Stimulated activated CD4-positive, alpha-beta T cell treated with anti-CD3 and anti-CD28 coated beads, Interleukin-12 subunit alpha, Interleukin-12 subunit beta, amount 100 ng/mL, for 24 hours (primary cell): ENCODE results near the gene EPHX1.
"Not testable (repeated sequence)": the region's sequence is repeated elsewhere in the genome, so short reads cannot be mapped to it uniquely, and the experiment has no call there.

Source experiments
- DNase-seq, 2 experiments: peaks; one replicate each; pipeline ENCODE4 v3.0.0-alpha.2; 2020; ENCODE audit warnings: low read depth in 2 of 2

EPHX1 gene

DNA sequence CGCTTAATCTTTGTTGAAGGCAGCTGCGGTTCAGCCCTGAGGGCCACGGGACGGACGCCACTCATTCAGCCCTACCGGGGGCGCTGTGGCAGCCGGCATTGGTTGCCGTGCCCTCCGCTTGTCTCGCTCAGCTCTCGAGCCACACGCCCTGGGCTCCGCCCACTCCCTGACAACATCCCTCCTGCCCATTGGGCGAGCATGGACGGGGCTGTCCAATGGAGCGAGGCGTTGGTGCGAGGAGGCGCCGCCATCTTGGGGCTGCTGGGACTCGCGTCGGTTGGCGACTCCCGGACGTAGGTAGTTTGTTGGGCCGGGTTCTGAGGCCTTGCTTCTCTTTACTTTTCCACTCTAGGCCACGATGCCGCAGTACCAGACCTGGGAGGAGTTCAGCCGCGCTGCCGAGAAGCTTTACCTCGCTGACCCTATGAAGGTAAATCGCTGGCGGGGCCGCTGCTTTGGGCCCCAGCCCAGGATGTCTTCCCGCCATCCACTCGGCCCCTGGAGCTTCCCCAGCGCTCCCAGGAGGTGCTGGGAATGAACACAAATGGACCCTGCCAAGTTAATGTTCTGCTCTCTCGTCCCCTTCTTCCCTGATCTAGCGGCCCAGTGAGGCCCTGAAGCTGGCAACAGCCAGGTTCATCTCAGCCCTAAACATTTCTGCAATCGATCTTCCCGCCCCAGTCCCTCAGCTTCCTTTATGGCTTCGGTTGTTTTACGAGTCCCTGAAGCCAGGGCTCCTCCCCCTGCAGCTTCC lies 32.2 kb upstream of the EPHX1 start, which contains the start of gene SRP9:
Gene SRP9, plus strand, starts transcription at position 244 of the 754 bp plus-strand sequence. Its CDS starts 115 bp downstream, at position 359.
- DNase-seq = peak; percentile 98

DNA sequence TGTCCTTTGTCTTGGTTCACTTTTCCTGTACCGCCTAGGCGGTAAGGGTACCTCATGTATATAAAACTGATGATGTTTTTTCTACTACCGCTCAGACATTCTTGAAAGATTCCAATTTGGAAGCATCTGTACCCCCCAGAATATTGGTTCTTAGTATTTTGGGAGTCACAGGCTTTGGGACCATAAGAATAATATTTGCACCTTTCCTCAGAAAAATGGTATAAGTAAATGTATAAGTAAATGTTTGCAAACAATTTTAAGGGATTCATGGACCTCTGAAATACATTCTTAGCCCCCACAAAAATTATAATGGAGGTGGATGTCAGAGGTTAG lies 31.6 kb upstream of the EPHX1 start:
- no peak for DNase-seq

DNA sequence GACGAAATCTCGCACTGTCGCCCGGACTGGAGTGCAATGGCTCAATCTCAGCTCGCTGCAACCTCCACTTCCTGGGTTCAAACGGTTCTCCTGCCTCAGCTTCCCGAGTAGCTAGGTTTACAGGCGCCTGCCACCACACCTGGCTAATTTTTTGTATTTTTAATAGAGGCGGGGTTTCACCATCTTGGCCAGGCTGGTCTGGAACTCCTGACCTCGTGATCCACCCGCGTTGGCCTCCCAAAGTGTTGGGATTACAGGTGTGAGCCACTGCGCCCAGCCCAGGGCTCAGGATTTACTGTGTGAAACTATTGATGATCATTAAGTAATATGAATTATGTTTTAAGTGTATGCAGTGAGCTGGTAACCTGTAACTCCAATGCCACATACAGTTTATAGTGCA lies 30.8 kb upstream of the EPHX1 start:
- not testable (repeated sequence) for DNase-seq

DNA sequence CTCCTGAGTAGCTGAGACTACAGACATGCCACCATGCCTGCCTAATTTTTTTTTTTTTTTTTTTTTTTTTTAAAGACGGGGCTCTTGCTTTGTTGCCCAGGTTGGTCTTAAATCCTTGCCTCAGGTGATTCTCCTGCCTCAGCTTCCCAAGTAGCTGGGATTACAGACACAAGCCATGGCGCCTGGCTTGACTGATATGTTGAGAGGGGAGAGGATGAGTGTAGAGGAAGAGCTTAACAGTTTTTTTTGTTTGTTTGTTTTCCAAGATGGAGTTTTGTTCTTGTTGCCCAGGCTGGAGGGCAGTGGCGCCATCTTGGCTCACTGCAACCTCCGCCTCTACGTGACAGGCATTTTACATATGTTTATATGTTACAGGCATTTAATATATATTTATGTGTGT lies 29.8 kb upstream of the EPHX1 start:
- DNase-seq = no peak

DNA sequence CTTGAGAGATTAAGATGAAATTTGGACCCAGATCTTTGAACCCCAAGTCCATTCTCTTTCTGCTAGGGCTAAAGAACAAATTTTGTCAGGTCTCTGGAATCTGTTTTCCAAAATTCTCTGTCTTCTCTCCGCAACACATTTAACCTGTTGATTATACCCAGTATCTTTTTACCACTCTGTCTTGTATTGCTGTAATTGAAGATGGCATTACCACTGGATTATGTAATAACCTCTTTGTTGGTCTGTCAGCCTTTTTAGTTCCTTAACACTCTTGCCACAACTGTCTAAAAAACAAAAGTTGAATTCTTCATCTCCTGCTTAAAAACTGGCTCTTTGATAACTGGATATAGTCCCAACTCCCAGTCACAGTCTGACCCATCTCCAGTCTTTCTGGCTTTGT lies 29.3 kb upstream of the EPHX1 start:
- DNase-seq = no peak

DNA sequence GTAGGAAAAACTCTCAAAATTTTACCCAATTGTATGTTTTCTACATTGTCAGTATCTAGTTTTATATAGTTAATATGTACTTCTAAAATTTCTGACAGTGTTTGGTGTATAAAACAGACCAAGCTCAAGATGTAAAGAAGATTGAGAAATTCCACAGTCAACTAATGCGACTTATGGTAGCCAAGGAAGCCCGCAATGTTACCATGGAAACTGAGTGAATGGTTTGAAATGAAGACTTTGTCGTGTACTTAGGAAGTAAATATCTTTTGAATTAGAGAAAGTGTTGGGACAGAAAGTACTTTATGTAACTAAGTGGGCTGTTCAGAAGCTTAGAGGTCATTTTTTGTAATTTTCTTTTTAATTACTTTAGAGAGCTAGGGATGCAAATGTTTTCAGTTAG lies 20.8 kb upstream of the EPHX1 start:
- not testable (repeated sequence) for DNase-seq

DNA sequence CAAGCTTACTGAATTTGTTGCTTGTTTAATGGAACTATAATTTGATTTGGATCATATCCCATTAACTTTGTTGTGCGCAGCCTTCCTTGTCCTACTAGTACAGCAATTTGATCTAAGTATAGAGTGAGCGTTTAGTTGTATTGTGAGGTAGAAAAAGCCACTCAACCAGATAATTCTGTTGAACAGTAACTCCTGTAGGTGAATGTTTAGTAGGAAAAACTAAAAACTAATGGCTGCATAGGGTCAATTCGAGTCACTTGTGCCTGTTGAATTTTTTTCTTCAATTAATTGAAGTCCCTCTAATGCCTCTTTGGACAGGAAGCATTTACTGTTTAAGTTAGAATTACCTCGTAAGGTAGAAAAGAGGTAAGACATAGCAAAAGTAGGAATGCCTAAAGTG lies 15.0 kb upstream of the EPHX1 start:
- DNase-seq = no peak

DNA sequence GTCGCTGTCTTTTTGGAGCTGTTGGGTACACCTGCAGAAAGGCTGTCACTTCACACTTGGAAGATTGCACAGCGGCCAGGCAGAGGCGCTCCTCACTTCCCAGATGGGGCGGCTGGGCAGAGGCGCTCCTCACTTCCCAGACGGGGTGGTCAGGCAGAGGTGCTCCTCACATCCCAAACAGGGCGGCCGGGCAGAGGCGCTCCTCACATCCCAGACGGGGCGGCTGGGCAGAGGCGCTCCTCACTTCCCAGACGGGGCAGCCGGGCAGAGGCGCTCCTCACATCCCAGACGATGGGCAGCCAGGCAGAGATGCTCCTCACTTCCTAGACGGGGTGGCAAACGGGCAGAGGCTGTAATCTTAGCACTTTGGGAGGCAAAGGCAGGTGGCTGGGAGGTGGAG lies 13.8 kb upstream of the EPHX1 start:
- not testable (repeated sequence) for DNase-seq

DNA sequence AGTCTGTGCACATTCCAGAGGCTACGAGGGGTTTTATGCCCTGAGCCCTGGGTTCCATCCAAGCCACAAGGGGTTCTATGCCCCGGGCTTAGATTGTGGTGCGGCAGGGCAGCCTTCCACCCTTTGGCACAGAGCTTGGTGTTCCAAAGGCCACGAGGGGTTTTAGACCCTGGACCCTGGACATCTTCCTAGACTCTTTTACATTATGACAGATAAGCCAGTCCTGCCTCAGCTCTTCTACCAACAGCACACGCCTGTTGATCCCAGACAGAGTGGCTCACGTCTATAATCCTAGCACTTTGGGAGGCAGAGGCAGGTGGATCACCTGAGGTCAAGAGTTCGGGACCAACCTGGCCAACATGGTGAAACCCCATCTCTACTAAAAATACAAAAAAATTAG lies 8.8 kb upstream of the EPHX1 start:
- not testable (repeated sequence) for DNase-seq

DNA sequence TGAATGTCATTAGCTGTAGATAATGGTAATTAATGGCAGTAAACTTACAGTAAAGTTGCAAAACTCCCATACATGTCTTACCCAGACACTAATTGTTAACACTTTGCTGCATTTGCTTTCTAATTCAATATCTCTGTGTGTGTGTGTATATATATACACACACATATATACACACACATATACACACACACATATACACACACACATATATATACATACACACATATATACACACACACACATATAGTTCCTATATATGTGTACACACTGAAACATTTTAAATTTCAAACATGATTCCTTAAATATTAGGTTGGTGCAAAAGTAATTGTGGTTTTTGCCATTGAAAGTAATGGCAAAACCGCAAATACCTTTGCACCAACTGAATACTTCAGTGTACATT lies 3.7 kb upstream of the EPHX1 start:
- no peak for DNase-seq

DNA sequence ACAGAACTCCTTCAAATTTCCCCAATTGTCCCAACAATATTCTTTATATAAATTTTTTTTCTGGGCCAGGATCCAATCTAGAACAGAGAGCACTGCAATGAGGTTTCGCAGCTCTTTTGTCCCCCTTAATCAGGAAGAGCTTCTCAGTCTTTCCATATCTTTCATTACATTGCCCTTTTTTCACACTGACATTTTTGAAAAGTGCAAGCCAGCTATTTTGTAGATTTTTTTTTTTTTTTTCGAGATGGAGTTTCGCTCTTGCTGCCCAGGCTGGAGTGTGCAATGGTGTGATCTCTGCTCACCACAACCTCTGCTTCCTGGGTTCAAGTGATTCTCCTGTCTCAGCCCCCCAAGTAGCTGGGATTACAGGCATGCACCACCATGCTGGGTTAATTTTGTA lies 3.2 kb upstream of the EPHX1 start:
- not testable (repeated sequence) for DNase-seq

DNA sequence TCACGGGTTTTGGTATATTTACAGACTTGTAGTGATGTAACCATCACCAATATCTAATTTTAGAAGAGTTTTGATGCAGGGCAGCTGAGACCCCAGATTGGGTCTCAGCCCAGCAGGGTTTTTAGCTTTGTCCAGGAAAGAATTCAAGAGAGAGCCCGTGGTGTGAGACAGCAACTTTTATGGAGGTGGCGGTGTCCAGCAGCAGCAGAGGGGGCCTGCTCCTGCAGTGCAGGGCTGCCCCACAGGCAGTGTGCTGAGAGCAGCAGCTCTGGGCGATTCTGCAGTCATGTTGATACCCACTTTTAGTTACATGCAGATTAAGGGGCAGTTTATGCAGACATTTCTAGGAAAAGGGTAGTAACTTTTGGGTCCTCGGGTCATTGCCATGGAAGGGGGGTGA lies 1.8 kb upstream of the EPHX1 start:
- DNase-seq = no peak

DNA sequence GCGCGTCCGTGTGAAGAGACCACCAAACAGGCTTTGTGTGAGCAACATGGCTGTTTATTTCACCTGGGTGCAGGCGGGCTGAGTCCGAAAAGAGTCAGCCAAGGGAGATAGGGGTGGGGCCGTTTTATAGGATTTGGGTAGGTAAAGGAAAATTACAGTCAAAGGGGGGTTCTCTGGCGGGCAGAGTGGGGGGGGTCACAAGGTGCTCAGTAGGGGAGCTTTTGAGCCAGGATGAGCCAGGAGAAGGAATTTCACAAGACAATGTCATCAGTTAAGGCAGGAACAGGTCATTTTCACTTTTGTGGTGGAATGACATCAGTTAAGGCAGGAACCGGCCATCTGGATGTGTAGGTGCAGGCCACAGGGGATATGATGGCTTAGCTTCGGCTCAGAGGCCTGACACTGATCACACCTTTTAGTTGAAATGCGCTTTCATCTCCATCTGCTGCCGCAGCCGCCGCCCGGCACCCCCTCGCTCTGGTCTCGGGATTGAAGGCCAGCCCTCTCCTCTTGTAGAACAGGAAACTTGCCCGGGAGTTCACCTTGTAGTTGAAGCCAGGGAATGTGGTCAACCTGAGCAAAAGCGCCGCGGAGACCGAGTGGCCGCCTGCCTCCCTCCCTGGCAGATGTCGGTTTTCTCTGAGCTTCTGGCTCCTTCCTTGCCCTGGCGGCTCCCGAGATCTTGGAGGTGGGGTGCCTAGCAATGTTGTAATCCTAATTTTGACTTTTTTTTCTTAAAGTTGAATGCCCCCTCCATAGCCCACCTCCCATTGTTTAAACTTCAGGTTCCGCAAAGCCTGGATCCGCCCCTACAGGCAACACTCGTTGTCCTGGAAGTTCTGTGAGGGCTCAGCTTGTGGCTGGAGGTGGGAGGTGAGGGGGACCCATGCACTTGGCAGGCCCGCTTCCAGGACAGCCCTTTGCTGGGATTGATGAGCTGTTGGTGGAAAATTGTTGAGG lies 935 bp downstream of the EPHX1 start:
- DNase-seq = not testable (repeated sequence)

DNA sequence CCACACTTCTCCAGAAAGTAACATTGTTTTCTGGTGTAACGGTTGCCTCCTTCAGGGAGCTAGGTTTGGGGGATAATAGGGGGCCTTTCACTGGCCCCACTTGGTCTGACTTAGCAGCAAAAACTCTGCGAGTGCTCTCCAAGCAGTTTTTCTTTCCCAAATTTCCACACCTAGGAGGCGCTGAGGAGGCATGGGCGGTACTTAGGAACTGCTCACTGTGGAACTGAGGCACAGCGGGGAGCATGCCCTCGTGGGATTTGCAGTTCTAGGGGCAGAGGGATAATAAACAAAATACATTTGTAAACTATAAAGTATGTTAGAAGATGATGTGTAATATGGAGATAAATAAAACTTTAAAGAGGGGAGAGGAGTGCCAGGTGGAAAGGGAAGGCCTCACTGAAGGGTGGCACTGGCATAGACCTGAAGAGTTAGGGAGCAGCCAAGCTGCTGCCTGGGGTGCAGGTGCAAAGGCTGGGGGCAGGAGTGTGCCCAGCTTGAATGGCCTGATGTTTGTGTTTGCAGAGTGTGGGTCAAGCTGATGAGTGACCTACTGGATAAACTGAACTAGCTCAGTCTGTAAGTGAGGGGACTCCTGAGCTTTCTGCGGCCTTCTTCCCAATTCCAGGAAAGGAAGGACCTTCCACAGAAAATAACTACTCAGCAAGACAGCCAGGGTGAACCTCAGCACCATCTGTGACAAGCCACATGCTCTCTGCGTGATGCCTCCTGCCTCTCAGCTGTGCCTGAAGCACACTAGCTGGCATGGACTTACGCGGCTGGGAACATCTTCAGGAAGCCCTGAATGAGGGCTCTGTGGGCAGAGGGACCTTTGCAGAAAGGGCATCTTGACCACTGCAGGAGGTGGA lies 1.9 kb downstream of the EPHX1 start:
- DNase-seq = no peak

DNA sequence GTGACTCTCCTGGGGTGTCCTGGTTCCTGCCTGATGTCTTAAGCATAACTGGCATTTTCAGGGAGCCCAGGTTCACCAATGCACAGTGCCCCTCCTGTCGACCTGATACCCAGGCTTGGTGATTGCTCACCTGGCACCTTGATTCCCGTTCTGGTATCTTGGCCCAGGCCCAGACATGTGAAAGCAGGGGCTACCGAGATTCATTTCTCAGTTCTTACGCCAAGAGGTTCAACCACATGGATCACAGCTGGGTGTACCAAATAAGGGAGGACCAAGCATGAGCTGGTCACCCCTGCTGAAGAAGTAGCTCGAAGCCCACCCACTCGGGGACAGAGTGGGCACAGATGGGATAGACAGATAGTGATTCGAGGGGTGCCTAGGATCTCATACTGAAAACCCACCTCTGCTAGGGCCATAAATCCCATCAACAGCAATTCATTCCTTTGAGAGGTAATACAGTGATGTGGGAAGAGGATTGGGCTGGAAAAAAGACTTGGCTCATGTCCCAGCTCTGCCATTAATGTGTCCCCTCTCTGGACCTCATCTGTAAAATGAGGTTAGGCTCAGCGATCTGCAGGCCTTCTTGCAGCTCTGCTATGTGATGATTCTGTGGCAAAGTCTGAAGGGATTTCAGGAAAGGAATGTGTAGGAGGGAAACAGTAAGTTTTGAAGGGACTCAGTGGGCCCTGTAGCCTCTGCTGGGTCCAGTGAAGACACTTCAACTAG lies 2.7 kb downstream of the EPHX1 start:
- no peak for DNase-seq

DNA sequence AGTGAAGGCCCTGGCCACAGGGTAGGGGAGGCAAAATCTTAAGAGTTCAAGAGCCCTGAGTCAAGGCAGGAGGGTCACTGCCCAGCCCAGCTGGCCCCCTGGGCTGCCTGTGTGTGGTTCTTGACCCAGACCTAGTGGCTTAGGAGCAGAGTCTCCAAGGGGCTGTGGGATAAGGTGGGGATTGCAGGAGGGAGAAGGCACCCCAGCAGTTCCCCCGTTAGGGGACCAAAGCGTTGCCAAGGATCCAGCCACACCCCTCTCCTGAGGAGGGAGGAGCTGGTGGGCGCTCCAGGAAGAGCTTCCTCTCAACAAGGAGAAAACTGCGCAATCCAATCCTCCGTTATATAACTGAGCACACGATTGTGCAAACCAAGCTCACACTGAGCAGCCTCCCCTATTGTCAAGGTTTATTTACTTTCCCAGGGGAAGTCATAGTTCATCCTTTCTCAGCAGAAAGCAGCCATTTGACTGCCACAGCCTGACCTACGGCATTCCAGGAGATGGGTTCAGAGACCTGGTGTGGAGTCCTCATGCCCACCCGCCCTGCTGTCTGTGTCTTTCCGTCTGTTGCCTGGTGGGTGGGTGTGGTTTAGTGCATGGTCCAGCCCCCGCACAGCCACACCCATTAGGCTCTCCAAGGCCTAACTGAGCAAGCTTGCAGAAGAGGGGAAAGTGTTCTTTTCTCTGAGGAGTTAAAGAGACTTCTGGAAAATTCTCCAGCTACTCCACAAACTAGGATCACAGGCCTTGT lies 3.5 kb downstream of the EPHX1 start:
- no peak for DNase-seq

DNA sequence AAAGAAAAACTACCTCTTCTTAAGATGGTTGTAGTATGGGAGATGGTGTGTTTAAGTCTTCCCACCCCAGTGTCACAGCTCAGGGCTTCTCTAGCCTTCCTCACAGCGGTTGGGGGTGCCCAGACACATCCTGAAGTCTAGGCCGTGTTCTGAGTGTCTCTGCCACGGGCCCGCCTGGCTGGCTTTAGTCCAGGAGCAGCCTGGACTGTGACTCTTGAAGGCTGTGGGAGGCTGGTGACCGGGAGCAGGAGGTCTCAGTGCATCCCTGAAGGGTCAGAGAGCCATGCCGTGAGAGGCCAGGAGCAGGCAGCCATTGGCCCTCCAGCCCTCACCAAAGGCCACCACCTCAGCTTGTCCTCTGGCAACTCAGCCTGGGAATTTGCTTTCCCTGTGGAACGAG lies 4.5 kb downstream of the EPHX1 start:
- DNase-seq = no peak

DNA sequence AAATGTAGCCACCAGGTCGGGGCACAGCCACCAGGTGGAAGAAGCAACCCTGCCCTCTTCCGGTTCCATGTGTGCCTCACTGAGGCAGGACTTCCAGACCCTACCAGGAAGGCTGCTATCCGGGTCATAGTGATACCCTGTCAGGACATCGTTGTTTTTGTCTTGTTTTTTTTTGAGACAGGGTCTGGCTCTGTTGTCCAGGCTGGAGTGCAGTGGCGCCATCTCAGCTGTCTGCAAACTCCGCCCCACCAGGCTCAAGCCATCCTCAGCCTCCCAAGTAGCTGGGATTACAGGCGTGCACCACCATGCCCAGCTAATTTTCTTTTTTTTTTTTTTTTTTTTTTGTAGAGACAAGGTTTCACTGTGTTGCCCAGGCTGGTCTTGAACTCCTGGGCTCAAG lies 5.2 kb downstream of the EPHX1 start:
- DNase-seq = not testable (repeated sequence)

DNA sequence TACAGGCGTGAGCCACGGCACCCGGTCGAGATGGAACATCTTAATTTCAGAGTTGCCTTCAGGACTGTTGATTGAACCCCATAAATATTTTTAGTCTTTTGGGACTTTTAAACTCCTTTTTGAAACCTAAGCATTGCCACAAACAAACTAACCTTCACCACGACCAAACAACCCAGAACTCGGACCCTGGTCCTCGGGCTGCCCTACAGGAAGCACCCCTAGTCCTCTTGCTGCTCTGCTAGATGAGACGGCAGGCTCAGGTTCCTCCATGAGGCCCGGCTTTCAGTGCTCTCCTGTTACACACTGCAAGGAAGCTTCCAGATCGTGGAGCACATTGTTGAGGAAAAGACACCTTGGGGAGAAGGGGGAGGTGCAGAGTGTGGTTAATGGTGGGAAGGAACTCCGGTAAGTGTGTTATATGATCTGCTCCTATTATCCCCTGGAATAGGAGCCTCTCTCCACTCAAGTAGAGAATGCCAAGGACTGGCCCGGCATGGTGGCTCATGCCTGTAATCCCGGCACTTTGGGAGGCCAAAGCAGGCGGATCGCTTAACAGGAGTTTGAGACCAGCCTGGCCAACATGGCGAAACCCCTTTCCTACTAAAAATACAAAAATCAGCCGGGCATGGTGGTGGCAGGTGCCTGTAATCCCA lies 5.7 kb downstream of the EPHX1 start:
- DNase-seq = no peak
